ENCODE data around the gene VWF. TPM values are rescaled to one million over a fixed set of nuclear protein-coding genes. Genes with fewer than 3 reads are reported as not detected.
A peak's percentile ranks its signal among the peaks of the same experiment; 100 is the strongest.

VWF gene
- total and polyA plus RNA-seq, 2 of the 13 experiments (the other 11 are each of a cell fraction or from before 2014, with no cell fraction given), result 0.20 to 0.25 TPM

DNA sequence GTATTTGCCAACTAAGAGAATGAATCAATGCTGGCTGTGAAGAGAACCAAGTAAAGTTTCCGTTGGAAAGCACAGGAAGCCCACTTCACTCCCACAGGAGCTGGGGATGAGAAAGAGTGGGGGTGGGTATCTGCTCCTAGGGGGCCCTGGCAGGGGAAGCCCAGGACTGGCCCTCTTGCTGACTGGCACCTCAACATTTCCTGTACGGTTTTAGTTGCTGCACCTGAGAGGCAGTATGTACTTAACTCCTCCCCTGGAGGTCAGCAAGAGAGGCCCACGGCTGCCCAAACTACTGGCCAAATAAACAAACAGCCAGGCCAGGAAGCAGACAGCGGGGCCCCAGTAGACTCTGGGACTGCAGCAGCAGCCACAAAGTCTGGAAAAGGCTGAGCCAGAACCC is 33.8 kb upstream of the VWF start (continued):
- TF ChIP-seq, protein P1, sequence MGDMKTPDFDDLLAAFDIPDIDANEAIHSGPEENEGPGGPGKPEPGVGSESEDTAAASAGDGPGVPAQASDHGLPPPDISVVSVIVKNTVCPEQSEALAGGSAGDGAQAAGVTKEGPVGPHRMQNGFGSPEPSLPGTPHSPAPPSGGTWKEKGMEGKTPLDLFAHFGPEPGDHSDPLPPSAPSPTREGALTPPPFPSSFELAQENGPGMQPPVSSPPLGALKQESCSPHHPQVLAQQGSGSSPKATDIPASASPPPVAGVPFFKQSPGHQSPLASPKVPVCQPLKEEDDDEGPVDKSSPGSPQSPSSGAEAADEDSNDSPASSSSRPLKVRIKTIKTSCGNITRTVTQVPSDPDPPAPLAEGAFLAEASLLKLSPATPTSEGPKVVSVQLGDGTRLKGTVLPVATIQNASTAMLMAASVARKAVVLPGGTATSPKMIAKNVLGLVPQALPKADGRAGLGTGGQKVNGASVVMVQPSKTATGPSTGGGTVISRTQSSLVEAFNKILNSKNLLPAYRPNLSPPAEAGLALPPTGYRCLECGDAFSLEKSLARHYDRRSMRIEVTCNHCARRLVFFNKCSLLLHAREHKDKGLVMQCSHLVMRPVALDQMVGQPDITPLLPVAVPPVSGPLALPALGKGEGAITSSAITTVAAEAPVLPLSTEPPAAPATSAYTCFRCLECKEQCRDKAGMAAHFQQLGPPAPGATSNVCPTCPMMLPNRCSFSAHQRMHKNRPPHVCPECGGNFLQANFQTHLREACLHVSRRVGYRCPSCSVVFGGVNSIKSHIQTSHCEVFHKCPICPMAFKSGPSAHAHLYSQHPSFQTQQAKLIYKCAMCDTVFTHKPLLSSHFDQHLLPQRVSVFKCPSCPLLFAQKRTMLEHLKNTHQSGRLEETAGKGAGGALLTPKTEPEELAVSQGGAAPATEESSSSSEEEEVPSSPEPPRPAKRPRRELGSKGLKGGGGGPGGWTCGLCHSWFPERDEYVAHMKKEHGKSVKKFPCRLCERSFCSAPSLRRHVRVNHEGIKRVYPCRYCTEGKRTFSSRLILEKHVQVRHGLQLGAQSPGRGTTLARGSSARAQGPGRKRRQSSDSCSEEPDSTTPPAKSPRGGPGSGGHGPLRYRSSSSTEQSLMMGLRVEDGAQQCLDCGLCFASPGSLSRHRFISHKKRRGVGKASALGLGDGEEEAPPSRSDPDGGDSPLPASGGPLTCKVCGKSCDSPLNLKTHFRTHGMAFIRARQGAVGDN (CRISPR knock-in tag; IDR thresholded peaks at IDR 0.05), result no peak
- no peak for TF ChIP-seq ZNF567 (CRISPR knock-in tag; IDR thresholded peaks at IDR 0.05; ENCODE audit: borderline replicate concordance)
- no peak for TF ChIP-seq NR3C1 (CRISPR knock-in tag; IDR thresholded peaks at IDR 0.05)
- no peak for TF ChIP-seq SAP130 (CRISPR knock-in tag; IDR thresholded peaks at IDR 0.05; ENCODE audit: low read depth)
- TF ChIP-seq THAP11 (CRISPR knock-in tag; IDR thresholded peaks at IDR 0.05), result no peak
- no peak for TF ChIP-seq MED8 (CRISPR knock-in tag; IDR thresholded peaks at IDR 0.05; ENCODE audit: insufficient replicate concordance)
- TF ChIP-seq RBM39 (IDR thresholded peaks at IDR 0.05; ENCODE audit: low read depth, low read length, poor library complexity, severe bottlenecking), result no peak
- TF ChIP-seq SNRNP70 (IDR thresholded peaks at IDR 0.05; ENCODE audit: low read depth, low read length), result no peak
- 0 out of 2 replicates have a peak, but pooled peaks have one; percentile 12 for TF ChIP-seq PATZ1 (CRISPR knock-in tag; IDR thresholded peaks at IDR 0.05)
- no peak for TF ChIP-seq JARID2 (CRISPR knock-in tag; IDR thresholded peaks at IDR 0.05; ENCODE audit: insufficient replicate concordance)
- no peak for TF ChIP-seq HDAC1 (CRISPR knock-in tag; IDR thresholded peaks at IDR 0.05)
- no peak for TF ChIP-seq POLR2AphosphoS5 (IDR thresholded peaks at IDR 0.05; ENCODE audit: low read depth, low read length)
- TF ChIP-seq ZNF7 (CRISPR knock-in tag; IDR thresholded peaks at IDR 0.05), result peak; percentile 45; the same call in 1 of the 2 replicates
- 0 out of 4 replicates have a peak, but pooled peaks of 1 of the 2 experiments have one; percentile 10 for TF ChIP-seq NR2F1 (CRISPR knock-in tag; IDR thresholded peaks at IDR 0.05)
- no peak for TF ChIP-seq ZKSCAN1 (IDR thresholded peaks at IDR 0.05; ENCODE audit: low read length)

Measured in HepG2 (cell line).